22Rv1 (cell line): Measurements from ENCODE around the gene PRSS57.

Source experiments
- CTCF ChIP-seq: fragments of 450-650 bp; IDR thresholded peaks from 2 replicates; pipeline ENCODE4 v1.5.1; 2017; ENCODE audit warnings: mild to moderate bottlenecking
- ZFX ChIP-seq: fragments of 450-650 bp; IDR thresholded peaks from 2 replicates; pipeline ENCODE4 v1.6.1; 2017; ENCODE audit warnings: antibody characterized with exemption, borderline replicate concordance

GRCh38 chr19:650121-650520 is 45.1 kb downstream of the PRSS57 start:
- TF ChIP-seq CTCF (no peak), ZFX (no peak)
